SK-N-SH (cell line): ENCODE results near the gene MAMDC4. TPM values are rescaled to one million over a fixed set of nuclear protein-coding genes. Genes with fewer than 3 reads are reported as not detected.

Experiments used
- CTCF ChIA-PET: fragments of 300-600, 350-600 bp; formaldehyde crosslinking; extraction: SDS; loops from one replicate; lab custom pipeline; 2021; lab: Yijun Ruan, JAX
- POLR2A ChIA-PET: fragments of 350-600 bp; sonication (Branson Sonifier 250); formaldehyde crosslinking; extraction: SDS; loops from one replicate; lab custom pipeline; 2020; ENCODE audit warnings: antibody characterized with exemption, inconsistent platforms; lab: Yijun Ruan, JAX
- DNase-seq: peaks from one replicate; pipeline ENCODE4 v3.0.0; 2012
- H2AFZ ChIP-seq: fragments of 200-600 bp; sonication (generic); 2 replicates; pipeline ENCODE4 v1.8.1; 2016; ENCODE audit warnings: antibody characterized with exemption, mild to moderate bottlenecking, low read depth
- H3F3A ChIP-seq: fragments of 200-600 bp; sonication (generic); replicated peaks from 2 replicates; pipeline ENCODE3; 2016; ENCODE audit warnings: antibody characterized with exemption, mild to moderate bottlenecking; ENCODE audit not compliant: insufficient read depth
- H3K27ac ChIP-seq, 2 experiments: fragments of 200-500 bp in 1 of 2; fragments of 200-600 bp in 1 of 2; sonication (Bioruptor generic) in 1 of 2; sonication (generic), shearing (Covaris generic) in 1 of 2; 2 replicates each; pipeline versions ENCODE4 v1.5.1 to v1.6.1; 2014 to 2016; ENCODE audit warnings: low read depth in 2 of 2, inconsistent platforms in 1 of 2, low read length in 1 of 2, mild to moderate bottlenecking in 1 of 2, mixed read lengths in 1 of 2
- H3K27me3 ChIP-seq: fragments of 200-600 bp; sonication (generic), shearing (Covaris generic); 2 replicates; pipeline ENCODE4 v1.6.1; 2016; ENCODE audit warnings: mixed run types; ENCODE audit not compliant: insufficient read depth
- H3K36me3 ChIP-seq, 2 experiments: fragments of 200-500 bp in 1 of 2; fragments of 200-600 bp in 1 of 2; sonication (Bioruptor generic) in 1 of 2; sonication (generic) in 1 of 2; replicated peaks in 1 of 2; 2 replicates each; pipeline versions ENCODE3 to v1.5.1; 2014 to 2016; ENCODE audit warnings: low read length in 1 of 2, mild to moderate bottlenecking in 1 of 2; ENCODE audit not compliant: insufficient read depth in 2 of 2, control insufficient read depth in 1 of 2
- H3K4me1 ChIP-seq, 2 experiments: fragments of 200-500 bp in 1 of 2; fragments of 200-600 bp in 1 of 2; sonication (Bioruptor generic) in 1 of 2; sonication (generic), shearing (Covaris generic) in 1 of 2; 2 replicates each; pipeline versions ENCODE4 v1.5.1 to v1.6.1; 2014 to 2016; ENCODE audit warnings: low read depth in 1 of 2, low read length in 1 of 2, mixed run types in 1 of 2; ENCODE audit not compliant: insufficient read depth in 2 of 2, control insufficient read depth in 1 of 2
- H3K4me2 ChIP-seq: fragments of 200-600 bp; sonication (generic), shearing (Covaris generic); 2 replicates; pipeline ENCODE4 v1.6.1; 2017; ENCODE audit warnings: mixed run types
- H3K4me3 ChIP-seq, 2 experiments: fragments of 200-500 bp in 1 of 2; fragments of 200-600 bp in 1 of 2; sonication (Bioruptor generic) in 1 of 2; sonication (generic), shearing (Covaris generic) in 1 of 2; 2 replicates each; pipeline versions ENCODE4 v1.5.1 to v1.8.1; 2014 to 2016; ENCODE audit warnings: low read depth in 2 of 2, inconsistent platforms in 1 of 2, low read length in 1 of 2, mild to moderate bottlenecking in 1 of 2, mixed read lengths in 1 of 2, moderate library complexity in 1 of 2
- H3K79me2 ChIP-seq: fragments of 200-600 bp; sonication (generic); 2 replicates; pipeline ENCODE4 v1.8.1; 2017; ENCODE audit warnings: mild to moderate bottlenecking; ENCODE audit not compliant: insufficient read depth
- H3K9ac ChIP-seq: fragments of 200-600 bp; sonication (generic); 2 replicates; pipeline ENCODE4 v1.6.1; 2017; ENCODE audit warnings: mixed run types
- H3K9me2 ChIP-seq: fragments of 200-600 bp; sonication (generic); 2 replicates; pipeline ENCODE4 v1.6.1; 2017; ENCODE audit warnings: mixed run types
- H3K9me3 ChIP-seq: fragments of 200-600 bp; sonication (generic); 2 replicates; pipeline ENCODE4 v1.6.1; 2017; ENCODE audit warnings: mixed run types, mild to moderate bottlenecking, moderate library complexity
- H4K20me1 ChIP-seq: fragments of 200-600 bp; sonication (generic); 2 replicates; pipeline ENCODE4 v1.6.1; 2017; ENCODE audit warnings: mild to moderate bottlenecking, mixed run types; ENCODE audit not compliant: insufficient read depth
- CHD2 ChIP-seq: fragments of 150-350 bp; IDR thresholded peaks from 2 replicates; pipeline ENCODE4 v1.6.1; 2018; ENCODE audit warnings: low read length; ENCODE audit not compliant: partially characterized antibody
- EZH2phosphoT487 ChIP-seq: fragments of 200-600 bp; sonication (generic); IDR thresholded peaks from 2 replicates; pipeline ENCODE4 v1.6.1; 2017; ENCODE audit warnings: low read depth, mixed run types, mild to moderate bottlenecking, antibody characterized with exemption, moderate library complexity, borderline replicate concordance
- FOSL2 ChIP-seq: IDR thresholded peaks from 2 replicates; pipeline ENCODE4 v1.4.0; 2012; ENCODE audit warnings: low read depth, mild to moderate bottlenecking, moderate library complexity, borderline replicate concordance
- FOXM1 ChIP-seq: IDR thresholded peaks from 2 replicates; pipeline ENCODE4 v1.4.0; 2012; ENCODE audit warnings: low read depth, mild to moderate bottlenecking
- GABPA ChIP-seq: IDR thresholded peaks from 2 replicates; pipeline ENCODE4 v1.4.0; 2012; ENCODE audit warnings: low read depth, mild to moderate bottlenecking
- IRF3 ChIP-seq: fragments of 150-350 bp; IDR thresholded peaks from 2 replicates; pipeline ENCODE4 v1.6.1; 2016; ENCODE audit warnings: mild to moderate bottlenecking, low read depth, low read length
- MEF2A ChIP-seq: IDR thresholded peaks from 2 replicates; pipeline ENCODE4 v1.4.0; 2012; ENCODE audit warnings: low read depth, borderline replicate concordance
- NFIC ChIP-seq: IDR thresholded peaks from 2 replicates; pipeline ENCODE4 v1.4.0; 2012; ENCODE audit warnings: borderline replicate concordance
- NRF1 ChIP-seq: IDR thresholded peaks from 2 replicates; pipeline ENCODE4 v1.6.1; 2012; ENCODE audit warnings: low read depth, mild to moderate bottlenecking, low read length
- PBX3 ChIP-seq: IDR thresholded peaks from 2 replicates; pipeline ENCODE4; 2012
- RCOR1 ChIP-seq: fragments of 150-350 bp; IDR thresholded peaks from 2 replicates; pipeline ENCODE4 v1.6.1; 2017; ENCODE audit warnings: antibody characterized with exemption, low read length
- RFX5 ChIP-seq: IDR thresholded peaks from 2 replicates; pipeline ENCODE4 v1.6.1; 2012; ENCODE audit warnings: mild to moderate bottlenecking, improper control_type of control experiment, low read length
- SMC3 ChIP-seq: IDR thresholded peaks from 2 replicates; pipeline ENCODE4 v1.6.1; 2012; ENCODE audit warnings: low read depth, low read length, improper control_type of control experiment
- TAF1 ChIP-seq: IDR thresholded peaks from 2 replicates; pipeline ENCODE4 v1.6.1; 2012; ENCODE audit warnings: low read depth, mild to moderate bottlenecking, low read length, moderate library complexity, borderline replicate concordance
- TEAD4 ChIP-seq: IDR thresholded peaks from 2 replicates; pipeline ENCODE4 v1.4.0; 2012; ENCODE audit warnings: mild to moderate bottlenecking, borderline replicate concordance; ENCODE audit not compliant: insufficient read depth
- USF1 ChIP-seq: IDR thresholded peaks from 2 replicates; pipeline ENCODE4 v1.4.0; 2012; ENCODE audit warnings: low read depth, borderline replicate concordance
- YY1 ChIP-seq: IDR thresholded peaks from 2 replicates; pipeline ENCODE4 v1.4.0; 2012; ENCODE audit warnings: low read depth, mild to moderate bottlenecking
- ZBTB33 ChIP-seq: IDR thresholded peaks from 2 replicates; pipeline ENCODE4 v1.4.0; 2012; ENCODE audit warnings: low read depth, borderline replicate concordance
- WGBS: methylation state at CpG from one replicate; pipeline ENCODE4 v1.1.6; 2017; ENCODE audit warnings: low lambda C conversion rate; 5-methylcytosine and 5-hydroxymethylcytosine counted together
- polyA plus RNA-seq, 3 experiments: library from polyadenylated mRNA; depleted of rRNA; stranded (reverse); fragments of >200 nt; gene quantifications; 2 replicates each; pipeline ENCODE4 v1.2.3, GENCODE V29; 2012

MAMDC4 gene
- polyA plus RNA-seq, 1 of the 3 experiments (the other 2 are of a cell fraction), result 4.2 TPM

- POLR2A ChIA-PET, result no interaction called here
- TF ChIP-seq EZH2phosphoT487, result no peak
- no peak for TF ChIP-seq NFIC
- TF ChIP-seq TAF1, result no peak
- no peak for TF ChIP-seq TEAD4
- TF ChIP-seq NRF1, result no peak
- TF ChIP-seq RFX5, result no peak
- TF ChIP-seq MEF2A, result no peak
- no peak for TF ChIP-seq PBX3
- TF ChIP-seq ZBTB33, result no peak
- Histone ChIP-seq H3F3A (no peaks in the 10 kb centered on the region), H3K9me2 (no peaks in the 10 kb centered on the region), H4K20me1 (no peaks in the 10 kb centered on the region; the same call in 1 of the 2 replicates), H3K4me2 (no peak overlapping the region), H3K9me3 (no peaks in the 10 kb centered on the region), H3K9ac (no peak overlapping the region), H3K4me1 (peaks cover 4 to 14% of the 10 kb centered on the region in 2 experiments; a peak in 2 of 4 replicates), H3K27me3 (no peaks in the 10 kb centered on the region), H3K4me3 (no peak overlapping the region), H3K79me2 (peaks cover 15% of the 10 kb centered on the region; the same call in 1 of the 2 replicates), H3K36me3 (peaks cover 0 to 11% of the 10 kb centered on the region in 2 experiments), H3K27ac (no peak overlapping the region; a peak in 1 of 4 replicates), H2AFZ (no peak overlapping the region)
- WGBS, result 90% methylated on average over 10 of the region's 18 CpGs
- DNase-seq, result no peak
- CTCF ChIA-PET, result interaction anchor here (2.2 kb wide), 1 partner anchor 11 kb away, joined by 9 read pairs; the partner anchor contains the start of gene AJM1
These were observed 1.5 kb downstream of the MAMDC4 start for GRCh38 chr9:136853596-136854112.

- Histone ChIP-seq H3K9me2 (no peaks in the 10 kb centered on the region), H3F3A (no peaks in the 10 kb centered on the region), H3K4me1 (peaks cover 4 to 20% of the 10 kb centered on the region in 2 experiments; a peak in 3 of 4 replicates), H3K27me3 (no peaks in the 10 kb centered on the region), H3K9ac (no peak overlapping the region), H3K4me3 (no peak overlapping the region), H3K79me2 (peaks cover 15% of the 10 kb centered on the region; the same call in 1 of the 2 replicates), H3K4me2 (no peak overlapping the region), H3K9me3 (no peaks in the 10 kb centered on the region), H3K27ac (no peak overlapping the region; a peak in 1 of 4 replicates), H2AFZ (no peak overlapping the region), H4K20me1 (no peaks in the 10 kb centered on the region; the same call in 1 of the 2 replicates), H3K36me3 (peaks cover 0 to 11% of the 10 kb centered on the region in 2 experiments)
- no peak for TF ChIP-seq IRF3
- no peak for TF ChIP-seq RFX5
- no peak for TF ChIP-seq GABPA
- no peak for TF ChIP-seq CHD2
- TF ChIP-seq TAF1, result no peak
- TF ChIP-seq YY1, result no peak
- TF ChIP-seq SMC3, result no peak
- TF ChIP-seq PBX3, result no peak
- no peak for TF ChIP-seq FOXM1
- TF ChIP-seq MEF2A, result no peak
- TF ChIP-seq RCOR1, result no peak
- no peak for TF ChIP-seq FOSL2
- no peak for TF ChIP-seq USF1
- 100% methylated on average over 6 of the region's 30 CpGs for WGBS
- ChIA-PET POLR2A (no interaction called here), CTCF (interaction anchor here (2.2 kb wide), 1 partner anchor 11 kb away, joined by 9 read pairs; the partner anchor contains the start of gene AJM1)
- no peak for DNase-seq
These were observed 2.1 kb downstream of the MAMDC4 start for GRCh38 chr9:136854113-136854841.
